22Rv1 (cell line): ENCODE measurements around the gene MUSK.

ENCODE experiments used
- ZFX ChIP-seq: fragments of 450-650 bp; IDR thresholded peaks from 2 replicates; pipeline ENCODE4 v1.6.1; 2017; ENCODE audit warnings: antibody characterized with exemption, borderline replicate concordance
- TF ChIP-seq, protein P1 (sequence below): fragments of 450-650 bp; IDR thresholded peaks from 2 replicates; pipeline ENCODE4 v1.5.1; 2017; ENCODE audit warnings: mild to moderate bottlenecking

DNA sequence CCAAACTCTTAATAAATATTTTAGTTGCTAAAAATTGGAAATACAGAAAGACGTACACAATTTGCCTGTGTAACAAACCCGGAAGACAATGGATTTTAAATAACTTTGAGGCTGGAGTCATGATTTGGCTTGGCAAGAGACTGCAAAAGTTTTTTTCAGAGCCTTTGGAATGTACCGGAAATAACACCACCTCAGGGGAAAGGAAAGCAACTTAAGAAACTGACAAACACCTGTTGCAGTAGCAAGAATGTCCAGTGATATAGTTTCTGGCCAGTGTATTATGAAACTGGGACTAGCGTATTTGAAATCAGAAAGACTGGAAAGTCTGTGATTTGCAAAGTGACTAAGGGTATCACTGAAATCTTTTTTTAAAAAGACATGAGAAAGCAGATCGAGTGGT, 842 bp downstream of the MUSK start:
- TF ChIP-seq, protein P1, sequence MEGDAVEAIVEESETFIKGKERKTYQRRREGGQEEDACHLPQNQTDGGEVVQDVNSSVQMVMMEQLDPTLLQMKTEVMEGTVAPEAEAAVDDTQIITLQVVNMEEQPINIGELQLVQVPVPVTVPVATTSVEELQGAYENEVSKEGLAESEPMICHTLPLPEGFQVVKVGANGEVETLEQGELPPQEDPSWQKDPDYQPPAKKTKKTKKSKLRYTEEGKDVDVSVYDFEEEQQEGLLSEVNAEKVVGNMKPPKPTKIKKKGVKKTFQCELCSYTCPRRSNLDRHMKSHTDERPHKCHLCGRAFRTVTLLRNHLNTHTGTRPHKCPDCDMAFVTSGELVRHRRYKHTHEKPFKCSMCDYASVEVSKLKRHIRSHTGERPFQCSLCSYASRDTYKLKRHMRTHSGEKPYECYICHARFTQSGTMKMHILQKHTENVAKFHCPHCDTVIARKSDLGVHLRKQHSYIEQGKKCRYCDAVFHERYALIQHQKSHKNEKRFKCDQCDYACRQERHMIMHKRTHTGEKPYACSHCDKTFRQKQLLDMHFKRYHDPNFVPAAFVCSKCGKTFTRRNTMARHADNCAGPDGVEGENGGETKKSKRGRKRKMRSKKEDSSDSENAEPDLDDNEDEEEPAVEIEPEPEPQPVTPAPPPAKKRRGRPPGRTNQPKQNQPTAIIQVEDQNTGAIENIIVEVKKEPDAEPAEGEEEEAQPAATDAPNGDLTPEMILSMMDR: no peak
- no peak for TF ChIP-seq ZFX
